Neural cell (in vitro differentiated cells): ENCODE measurements around the gene VWA3A.

Experiments used
- POLR2AphosphoS5 ChIP-seq: IDR thresholded peaks from 2 replicates; pipeline ENCODE4 v1.6.1; 2012
- TF ChIP-seq, protein P1 (sequence below): fragments of 450-650 bp; IDR thresholded peaks from 2 replicates; pipeline ENCODE4 v1.5.1; 2014; ENCODE audit warnings: antibody characterized with exemption, mild to moderate bottlenecking, moderate library complexity; ENCODE audit not compliant: poor library complexity, severe bottlenecking

DNA sequence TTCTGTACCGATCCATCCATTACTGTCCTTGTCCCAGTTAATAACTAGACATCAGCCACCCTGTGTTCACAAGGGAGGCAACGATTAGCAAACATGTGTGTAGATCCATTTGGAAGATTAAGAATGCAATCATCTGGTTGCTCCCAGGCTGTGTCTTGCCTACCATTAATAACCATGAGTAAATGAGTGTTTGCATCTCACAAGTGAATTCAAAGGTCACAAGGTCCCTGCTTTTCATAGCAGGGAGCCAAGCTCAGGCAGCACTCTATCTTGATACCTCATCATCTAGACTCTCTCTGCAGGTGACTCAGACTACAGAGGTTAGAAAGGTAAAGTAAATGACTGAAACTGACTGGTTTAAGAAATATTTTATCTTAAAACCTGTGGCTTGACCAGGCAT, 25.3 kb downstream of the VWA3A start:
- TF ChIP-seq, protein P1, sequence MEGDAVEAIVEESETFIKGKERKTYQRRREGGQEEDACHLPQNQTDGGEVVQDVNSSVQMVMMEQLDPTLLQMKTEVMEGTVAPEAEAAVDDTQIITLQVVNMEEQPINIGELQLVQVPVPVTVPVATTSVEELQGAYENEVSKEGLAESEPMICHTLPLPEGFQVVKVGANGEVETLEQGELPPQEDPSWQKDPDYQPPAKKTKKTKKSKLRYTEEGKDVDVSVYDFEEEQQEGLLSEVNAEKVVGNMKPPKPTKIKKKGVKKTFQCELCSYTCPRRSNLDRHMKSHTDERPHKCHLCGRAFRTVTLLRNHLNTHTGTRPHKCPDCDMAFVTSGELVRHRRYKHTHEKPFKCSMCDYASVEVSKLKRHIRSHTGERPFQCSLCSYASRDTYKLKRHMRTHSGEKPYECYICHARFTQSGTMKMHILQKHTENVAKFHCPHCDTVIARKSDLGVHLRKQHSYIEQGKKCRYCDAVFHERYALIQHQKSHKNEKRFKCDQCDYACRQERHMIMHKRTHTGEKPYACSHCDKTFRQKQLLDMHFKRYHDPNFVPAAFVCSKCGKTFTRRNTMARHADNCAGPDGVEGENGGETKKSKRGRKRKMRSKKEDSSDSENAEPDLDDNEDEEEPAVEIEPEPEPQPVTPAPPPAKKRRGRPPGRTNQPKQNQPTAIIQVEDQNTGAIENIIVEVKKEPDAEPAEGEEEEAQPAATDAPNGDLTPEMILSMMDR = no peak
- TF ChIP-seq POLR2AphosphoS5 = peak; percentile 62
